ENCODE measurements around the gene ATP6V1G2. TPM values are rescaled to one million over a fixed set of nuclear protein-coding genes. Genes with fewer than 3 reads are reported as not detected.
"Not testable (repeated sequence)": the region's sequence is repeated elsewhere in the genome, so short reads cannot be mapped to it uniquely, and the experiment has no call there.

ATP6V1G2 gene
- under 1 TPM; 0.32 to 0.49 TPM for polyA plus RNA-seq

DNA sequence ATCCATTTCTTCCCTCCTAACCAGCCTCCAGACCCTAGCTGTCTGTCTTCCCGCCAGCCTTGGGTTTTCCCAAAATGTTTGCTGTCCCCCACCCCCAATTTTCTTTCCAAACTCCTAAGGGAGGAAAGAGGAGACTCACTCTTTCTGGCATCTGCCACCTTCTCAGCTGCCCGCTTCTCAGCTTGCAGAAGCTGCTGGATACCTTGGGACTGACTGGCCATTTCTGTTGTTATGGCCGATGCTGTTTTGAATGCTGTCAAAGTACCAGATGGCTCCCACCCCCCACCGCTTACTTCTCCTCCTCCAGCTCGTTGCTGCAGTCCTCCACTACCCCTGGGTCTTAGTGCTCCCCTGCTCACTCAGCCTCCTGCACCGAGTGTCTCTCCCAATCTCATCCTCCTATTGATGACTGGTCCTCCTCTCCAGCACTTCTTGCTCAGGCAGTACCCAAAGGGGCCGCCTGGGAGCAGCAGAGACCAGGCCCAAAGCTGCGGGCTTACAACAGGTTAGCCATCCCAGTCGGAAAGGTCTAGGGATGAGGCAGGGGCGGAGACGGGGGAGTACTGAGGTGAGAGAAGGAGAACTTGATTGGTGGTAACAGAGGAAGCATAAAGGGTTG, at the start of gene ATP6V1G2:
Gene ATP6V1G2 (minus strand): TSS at position 270 of the 619 bp plus-strand sequence. CDS start 49 bp downstream, at position 221.
- Histone ChIP-seq H3K27me3 (ENCODE audit: control insufficient read depth in 1 of 2, insufficient read depth in 2 of 2, low read length in 2 of 2) (no peaks in the 10 kb centered on the region), H3K27ac (ENCODE audit: low read depth in 2 of 2, low read length in 1 of 2) (peak within 1 kb of the TSS; percentile 90 to 93), H3K4me1 (ENCODE audit: control insufficient read depth in 2 of 2, insufficient read depth in 2 of 2, low read length in 1 of 2) (peaks cover 3 to 6% of the 10 kb centered on the region in 2 donors), H3K4me3 (ENCODE audit: low read depth in 1 of 2, low read length in 2 of 2) (peak within 1 kb of the TSS; percentile 49 to 64), H3K9me3 (ENCODE audit: control insufficient read depth in 2 of 2, insufficient read depth in 1 of 2, low read depth in 1 of 2, low read length in 1 of 2) (no peaks in the 10 kb centered on the region), H3K36me3 (ENCODE audit: control insufficient read depth in 2 of 2, insufficient read depth in 2 of 2, low read length in 1 of 2) (peaks cover 0 to 3% of the 10 kb centered on the region in 2 donors)
- WGBS, 2 donors, result 9% methylated on average over 11 of the region's 11 CpGs

DNA sequence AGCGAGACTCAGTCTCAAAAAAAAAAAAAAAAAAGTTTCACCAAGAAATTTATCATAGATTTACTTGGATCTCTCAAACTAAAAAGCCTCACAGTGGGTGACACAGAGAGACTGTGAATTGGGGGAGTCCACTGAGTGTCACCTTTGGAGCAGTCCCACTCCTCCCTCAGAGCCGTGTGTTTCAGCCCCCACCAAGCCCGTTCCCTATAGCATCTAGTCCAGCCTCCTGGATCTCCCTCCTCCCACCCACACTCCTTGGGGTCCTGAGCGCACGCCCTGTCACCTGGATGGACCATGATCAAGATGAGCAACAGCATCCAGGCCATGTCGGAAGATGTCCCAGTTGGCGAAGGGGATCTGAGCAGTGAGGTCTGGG, 46.0 kb upstream of the ATP6V1G2 start:
- Histone ChIP-seq H3K27ac (ENCODE audit: low read depth in 2 of 2, low read length in 1 of 2) (no peak overlapping the region), H3K36me3 (ENCODE audit: control insufficient read depth in 2 of 2, insufficient read depth in 2 of 2, low read length in 1 of 2) (no peaks in the 10 kb centered on the region), H3K27me3 (ENCODE audit: control insufficient read depth in 1 of 2, insufficient read depth in 2 of 2, low read length in 2 of 2) (no peaks in the 10 kb centered on the region), H3K4me1 (ENCODE audit: control insufficient read depth in 2 of 2, insufficient read depth in 2 of 2, low read length in 1 of 2) (no peaks in the 10 kb centered on the region), H3K9me3 (ENCODE audit: control insufficient read depth in 2 of 2, insufficient read depth in 1 of 2, low read depth in 1 of 2, low read length in 1 of 2) (no peaks in the 10 kb centered on the region), H3K4me3 (ENCODE audit: low read depth in 1 of 2, low read length in 2 of 2) (no peak overlapping the region)
- WGBS, 2 donors, result 90% methylated on average over 7 of the region's 7 CpGs

DNA sequence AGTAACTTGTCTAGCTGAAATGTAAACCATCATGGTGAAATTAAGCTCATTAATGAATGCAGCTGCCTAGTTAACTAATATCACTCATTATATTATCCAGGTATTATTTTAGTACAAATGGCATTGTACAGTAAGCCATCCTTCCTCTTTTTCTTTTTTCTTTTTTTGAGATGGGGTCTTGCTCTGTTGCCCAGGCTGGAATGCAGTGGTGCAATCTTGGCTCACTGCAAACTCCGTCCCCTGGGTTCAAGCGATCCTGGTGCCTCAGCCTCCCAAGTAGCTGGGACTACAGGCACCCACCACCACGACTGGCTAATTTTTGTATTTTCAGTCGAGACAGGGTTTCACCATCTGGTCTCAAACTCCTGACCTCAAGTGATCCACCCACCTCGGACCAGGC, 44.3 kb upstream of the ATP6V1G2 start:
- not testable (repeated sequence) for H3K36me3 ChIP-seq (ENCODE audit: control insufficient read depth in 2 of 2, insufficient read depth in 2 of 2, low read length in 1 of 2); H3K27ac ChIP-seq (ENCODE audit: low read depth in 2 of 2, low read length in 1 of 2); H3K9me3 ChIP-seq (ENCODE audit: control insufficient read depth in 2 of 2, insufficient read depth in 1 of 2, low read depth in 1 of 2, low read length in 1 of 2); H3K27me3 ChIP-seq (ENCODE audit: control insufficient read depth in 1 of 2, insufficient read depth in 2 of 2, low read length in 2 of 2); H3K4me1 ChIP-seq (ENCODE audit: control insufficient read depth in 2 of 2, insufficient read depth in 2 of 2, low read length in 1 of 2); H3K4me3 ChIP-seq (ENCODE audit: low read depth in 1 of 2, low read length in 2 of 2)
- 78 to 88% methylated on average over 5 of the region's 5 CpGs for WGBS, 2 donors

- no peak overlapping the region for H3K4me3 ChIP-seq (ENCODE audit: low read depth in 1 of 2, low read length in 2 of 2)
- H3K27ac ChIP-seq (ENCODE audit: low read depth in 2 of 2, low read length in 1 of 2), result no peak overlapping the region
- no peaks in the 10 kb centered on the region for H3K9me3 ChIP-seq (ENCODE audit: control insufficient read depth in 2 of 2, insufficient read depth in 1 of 2, low read depth in 1 of 2, low read length in 1 of 2)
- 55 to 60% methylated on average over 9 of the region's 9 CpGs for WGBS, 2 donors
- H3K36me3 ChIP-seq (ENCODE audit: control insufficient read depth in 2 of 2, insufficient read depth in 2 of 2, low read length in 1 of 2), result no peaks in the 10 kb centered on the region
- no peaks in the 10 kb centered on the region for H3K4me1 ChIP-seq (ENCODE audit: control insufficient read depth in 2 of 2, insufficient read depth in 2 of 2, low read length in 1 of 2)
- H3K27me3 ChIP-seq (ENCODE audit: control insufficient read depth in 1 of 2, insufficient read depth in 2 of 2, low read length in 2 of 2), result no peaks in the 10 kb centered on the region
Measured at GRCh38 chr6:31588871-31589650, 42.7 kb upstream of the ATP6V1G2 start.

GRCh38 chr6:31587791-31588777, 41.7 kb upstream of the ATP6V1G2 start:
- Histone ChIP-seq H3K4me3 (ENCODE audit: low read depth in 1 of 2, low read length in 2 of 2) (no peak overlapping the region), H3K36me3 (ENCODE audit: control insufficient read depth in 2 of 2, insufficient read depth in 2 of 2, low read length in 1 of 2) (no peaks in the 10 kb centered on the region), H3K27ac (ENCODE audit: low read depth in 2 of 2, low read length in 1 of 2) (no peak overlapping the region), H3K4me1 (ENCODE audit: control insufficient read depth in 2 of 2, insufficient read depth in 2 of 2, low read length in 1 of 2) (no peaks in the 10 kb centered on the region), H3K9me3 (ENCODE audit: control insufficient read depth in 2 of 2, insufficient read depth in 1 of 2, low read depth in 1 of 2, low read length in 1 of 2) (no peaks in the 10 kb centered on the region), H3K27me3 (ENCODE audit: control insufficient read depth in 1 of 2, insufficient read depth in 2 of 2, low read length in 2 of 2) (no peaks in the 10 kb centered on the region)
- 65 to 70% methylated on average over 12 of the region's 12 CpGs for WGBS, 2 donors

- 58 to 59% methylated on average over 9 of the region's 9 CpGs for WGBS, 2 donors
- Histone ChIP-seq H3K4me1 (ENCODE audit: control insufficient read depth in 2 of 2, insufficient read depth in 2 of 2, low read length in 1 of 2) (peaks cover 0 to under 1% of the 10 kb centered on the region in 2 donors), H3K9me3 (ENCODE audit: control insufficient read depth in 2 of 2, insufficient read depth in 1 of 2, low read depth in 1 of 2, low read length in 1 of 2) (no peaks in the 10 kb centered on the region), H3K27me3 (ENCODE audit: control insufficient read depth in 1 of 2, insufficient read depth in 2 of 2, low read length in 2 of 2) (no peaks in the 10 kb centered on the region), H3K27ac (ENCODE audit: low read depth in 2 of 2, low read length in 1 of 2) (peak overlapping the region in 1 of 2 donors; percentile 18), H3K4me3 (ENCODE audit: low read depth in 1 of 2, low read length in 2 of 2) (no peak overlapping the region), H3K36me3 (ENCODE audit: control insufficient read depth in 2 of 2, insufficient read depth in 2 of 2, low read length in 1 of 2) (no peaks in the 10 kb centered on the region)
Measured at GRCh38 chr6:31586599-31587281, 40.3 kb upstream of the ATP6V1G2 start.

- Histone ChIP-seq H3K9me3 (ENCODE audit: control insufficient read depth in 2 of 2, insufficient read depth in 1 of 2, low read depth in 1 of 2, low read length in 1 of 2) (no peaks in the 10 kb centered on the region), H3K4me3 (ENCODE audit: low read depth in 1 of 2, low read length in 2 of 2) (no peak within 1 kb of the TSS), H3K27ac (ENCODE audit: low read depth in 2 of 2, low read length in 1 of 2) (peak within 1 kb of the TSS in 1 of 2 donors; percentile 18), H3K27me3 (ENCODE audit: control insufficient read depth in 1 of 2, insufficient read depth in 2 of 2, low read length in 2 of 2) (no peaks in the 10 kb centered on the region), H3K4me1 (ENCODE audit: control insufficient read depth in 2 of 2, insufficient read depth in 2 of 2, low read length in 1 of 2) (peaks cover 0 to 4% of the 10 kb centered on the region in 2 donors), H3K36me3 (ENCODE audit: control insufficient read depth in 2 of 2, insufficient read depth in 2 of 2, low read length in 1 of 2) (no peaks in the 10 kb centered on the region)
- 60 to 61% methylated on average over 1 of the region's 1 CpG for WGBS, 2 donors
Measured at GRCh38 chr6:31586008-31586407, 39.6 kb upstream of the ATP6V1G2 start, which contains the start of gene LST1. LST1 (plus strand) TSS chr6:31586277; CDS start chr6:31587300, 1,023 bp downstream.

GRCh38 chr6:31585491-31585890, 39.1 kb upstream of the ATP6V1G2 start:
- Histone ChIP-seq H3K27ac (ENCODE audit: low read depth in 2 of 2, low read length in 1 of 2) (no peak overlapping the region), H3K36me3 (ENCODE audit: control insufficient read depth in 2 of 2, insufficient read depth in 2 of 2, low read length in 1 of 2) (no peaks in the 10 kb centered on the region), H3K4me1 (ENCODE audit: control insufficient read depth in 2 of 2, insufficient read depth in 2 of 2, low read length in 1 of 2) (peaks cover 0 to 6% of the 10 kb centered on the region in 2 donors), H3K27me3 (ENCODE audit: control insufficient read depth in 1 of 2, insufficient read depth in 2 of 2, low read length in 2 of 2) (no peaks in the 10 kb centered on the region), H3K4me3 (ENCODE audit: low read depth in 1 of 2, low read length in 2 of 2) (no peak overlapping the region), H3K9me3 (ENCODE audit: control insufficient read depth in 2 of 2, insufficient read depth in 1 of 2, low read depth in 1 of 2, low read length in 1 of 2) (no peaks in the 10 kb centered on the region)
- WGBS, 2 donors, result 68 to 78% methylated on average over 2 of the region's 2 CpGs

GRCh38 chr6:31582230-31582643, 35.8 kb upstream of the ATP6V1G2 start, which contains the start of gene LTB:
LTB (minus strand) TSS chr6:31582424; CDS start chr6:31582417, 7 bp downstream.
- peak within 1 kb of the TSS; percentile 60 to 67 for H3K4me3 ChIP-seq (ENCODE audit: low read depth in 1 of 2, low read length in 2 of 2)
- WGBS, 2 donors, result 55 to 63% methylated on average over 3 of the region's 3 CpGs

More at GRCh38 chr6:31582230-31582643, 35.8 kb upstream of the ATP6V1G2 start, which contains the start of gene LTB:
- Histone ChIP-seq H3K36me3 (ENCODE audit: control insufficient read depth in 2 of 2, insufficient read depth in 2 of 2, low read length in 1 of 2) (no peaks in the 10 kb centered on the region), H3K27ac (ENCODE audit: low read depth in 2 of 2, low read length in 1 of 2) (peak within 1 kb of the TSS; percentile 82 to 85), H3K27me3 (ENCODE audit: control insufficient read depth in 1 of 2, insufficient read depth in 2 of 2, low read length in 2 of 2) (no peaks in the 10 kb centered on the region), H3K9me3 (ENCODE audit: control insufficient read depth in 2 of 2, insufficient read depth in 1 of 2, low read depth in 1 of 2, low read length in 1 of 2) (no peaks in the 10 kb centered on the region), H3K4me1 (ENCODE audit: control insufficient read depth in 2 of 2, insufficient read depth in 2 of 2, low read length in 1 of 2) (peaks cover 0 to 6% of the 10 kb centered on the region in 2 donors)

Measured in esophagus (tissue), 2 donors.